HepG2 (cell line): Measurements from ENCODE around the gene GRPEL2. TPM values are rescaled to one million over a fixed set of nuclear protein-coding genes. Genes with fewer than 3 reads are reported as not detected.

ENCODE experiments used
- DR1 ChIP-seq: sonication (generic); formaldehyde crosslinking; IDR thresholded peaks from 2 replicates; pipeline ENCODE4 v1.8.0; 2021; ENCODE audit warnings: mild to moderate bottlenecking, missing genetic modification reagents, inconsistent platforms
- ETV5 ChIP-seq: IDR thresholded peaks from 2 replicates; pipeline ENCODE4 v1.6.1; 2018; ENCODE audit warnings: missing biosample characterization, missing genetic modification reagents, inconsistent platforms, borderline replicate concordance
- HNRNPUL1 ChIP-seq: fragments of 200-400 bp; formaldehyde crosslinking; IDR thresholded peaks from 2 replicates; pipeline ENCODE4 v1.6.1; 2017; ENCODE audit warnings: low read depth, mild to moderate bottlenecking, low read length, moderate library complexity
- KDM2A ChIP-seq: sonication (generic); formaldehyde crosslinking; IDR thresholded peaks from 2 replicates; pipeline ENCODE4 v1.4.0; 2020; ENCODE audit warnings: low read depth, missing genetic modification reagents, borderline replicate concordance
- KLF13 ChIP-seq: sonication (generic); formaldehyde crosslinking; IDR thresholded peaks from 2 replicates; pipeline ENCODE4 v1.4.0; 2020; ENCODE audit warnings: mild to moderate bottlenecking, missing genetic modification reagents
- KLF6 ChIP-seq: IDR thresholded peaks from 2 replicates; pipeline ENCODE4 v1.8.0; 2016; ENCODE audit warnings: missing biosample characterization, missing genetic modification reagents
- MBNL3 ChIP-seq: fragments of 250-450 bp; sonication (Bioruptor Pico); conservative IDR thresholded peaks from 2 replicates; pipeline ENCODE4 v1.8.0; 2022; ENCODE audit warnings: mild to moderate bottlenecking, inconsistent platforms
- MEF2D ChIP-seq: sonication (generic); formaldehyde crosslinking; IDR thresholded peaks from 2 replicates; pipeline ENCODE4 v1.5.1; 2020; ENCODE audit warnings: mild to moderate bottlenecking, missing genetic modification reagents
- PAX8 ChIP-seq: sonication (generic); formaldehyde crosslinking; IDR thresholded peaks from 2 replicates; pipeline ENCODE4 v1.8.0; 2022; ENCODE audit warnings: mild to moderate bottlenecking, missing genetic modification reagents, borderline replicate concordance
- PHF20 ChIP-seq: sonication (generic); formaldehyde crosslinking; IDR thresholded peaks from 2 replicates; pipeline ENCODE4 v1.5.0; 2020; ENCODE audit warnings: mild to moderate bottlenecking, missing genetic modification reagents
- RARA ChIP-seq: IDR thresholded peaks from 2 replicates; pipeline ENCODE4 v1.6.1; 2016; ENCODE audit warnings: missing genetic modification reagents, missing compliant biosample characterization
- SALL1 ChIP-seq: sonication (generic); formaldehyde crosslinking; IDR thresholded peaks from 2 replicates; pipeline ENCODE4 v1.8.0; 2022; ENCODE audit warnings: mild to moderate bottlenecking, missing genetic modification reagents
- ZBTB42 ChIP-seq: sonication (generic); formaldehyde crosslinking; IDR thresholded peaks from 2 replicates; pipeline ENCODE4 v1.5.0; 2020; ENCODE audit warnings: mild to moderate bottlenecking, missing genetic modification reagents
- ZBTB7B ChIP-seq: sonication (generic); formaldehyde crosslinking; IDR thresholded peaks from 2 replicates; pipeline ENCODE4 v1.4.0; 2020; ENCODE audit warnings: missing genetic modification reagents
- ZNF121 ChIP-seq: sonication (generic); formaldehyde crosslinking; IDR thresholded peaks from 2 replicates; pipeline ENCODE4 v1.5.0; 2020; ENCODE audit warnings: mild to moderate bottlenecking, missing genetic modification reagents
- ZNF264 ChIP-seq: sonication (generic); formaldehyde crosslinking; IDR thresholded peaks from 2 replicates; pipeline ENCODE4 v1.4.0; 2020; ENCODE audit warnings: missing genetic modification reagents
- ZNF292 ChIP-seq: sonication (generic); formaldehyde crosslinking; IDR thresholded peaks from 2 replicates; pipeline ENCODE4 v1.8.1; 2022; ENCODE audit warnings: mild to moderate bottlenecking, low read depth, missing genetic modification reagents, borderline replicate concordance
- ZNF337 ChIP-seq: sonication (generic); formaldehyde crosslinking; IDR thresholded peaks from 2 replicates; pipeline ENCODE4 v1.5.1; 2020; ENCODE audit warnings: missing genetic modification reagents, low read depth, mild to moderate bottlenecking, borderline replicate concordance
- ZNF709 ChIP-seq: sonication (generic); formaldehyde crosslinking; IDR thresholded peaks from 2 replicates; pipeline ENCODE4 v1.5.0; 2020; ENCODE audit warnings: mild to moderate bottlenecking, missing genetic modification reagents
- ZNF720 ChIP-seq: sonication (generic); formaldehyde crosslinking; IDR thresholded peaks from 2 replicates; pipeline ENCODE4 v1.4.0; 2020; ENCODE audit warnings: missing genetic modification reagents
- ZNF773 ChIP-seq: sonication (generic); formaldehyde crosslinking; IDR thresholded peaks from 2 replicates; pipeline ENCODE4 v1.4.0; 2020; ENCODE audit warnings: missing genetic modification reagents, borderline replicate concordance
- polyA plus RNA-seq, 8 experiments: library from polyadenylated mRNA; depleted of rRNA in 3 of 8; stranded (reverse) in 7 of 8; unstranded in 1 of 8; fragments of >200 nt; fragmentation: Illumina TruSeq in 4 of 8; extraction: Trizol in 4 of 8; gene quantifications; 2 replicates each; pipeline versions ENCODE4 v1.2.1 to v1.2.3, GENCODE V29; 2011 to 2016; ENCODE audit warnings: low read depth in 4 of 8, missing spikeins in 1 of 8, mixed read lengths in 1 of 8; ENCODE audit not compliant: insufficient read depth in 1 of 8
- total RNA-seq, 5 experiments: library from RNA; depleted of rRNA; stranded (reverse); fragments of >200 nt; fragmentation: Illumina TruSeq; extraction: Trizol; gene quantifications; 2 replicates each; pipeline ENCODE4 v1.2.3, GENCODE V29; 2016; ENCODE audit warnings: low read depth in 1 of 5
- TF ChIP-seq, protein P1 (sequence below): sonication (generic); formaldehyde crosslinking; conservative IDR thresholded peaks from 2 replicates; pipeline ENCODE4 v1.4.0; 2020; ENCODE audit warnings: missing genetic modification reagents
- TF ChIP-seq, protein P2 (sequence below): sonication (generic); formaldehyde crosslinking; IDR thresholded peaks from 2 replicates; pipeline ENCODE4 v1.4.0; 2020; ENCODE audit warnings: missing genetic modification reagents
- TF ChIP-seq, protein P3 (sequence below): IDR thresholded peaks from 2 replicates; pipeline ENCODE4 v1.6.1; 2016; ENCODE audit warnings: low read depth, control low read depth
- TF ChIP-seq, protein P4 (sequence below): sonication (generic); formaldehyde crosslinking; IDR thresholded peaks from 2 replicates; pipeline ENCODE4 v1.4.0; 2020; ENCODE audit warnings: missing genetic modification reagents, borderline replicate concordance

The GRPEL2 gene
- total and polyA plus RNA-seq, 2 of the 13 experiments (the other 11 are each of a cell fraction or from before 2014, with no cell fraction given), result 13.1 to 16.6 TPM

DNA sequence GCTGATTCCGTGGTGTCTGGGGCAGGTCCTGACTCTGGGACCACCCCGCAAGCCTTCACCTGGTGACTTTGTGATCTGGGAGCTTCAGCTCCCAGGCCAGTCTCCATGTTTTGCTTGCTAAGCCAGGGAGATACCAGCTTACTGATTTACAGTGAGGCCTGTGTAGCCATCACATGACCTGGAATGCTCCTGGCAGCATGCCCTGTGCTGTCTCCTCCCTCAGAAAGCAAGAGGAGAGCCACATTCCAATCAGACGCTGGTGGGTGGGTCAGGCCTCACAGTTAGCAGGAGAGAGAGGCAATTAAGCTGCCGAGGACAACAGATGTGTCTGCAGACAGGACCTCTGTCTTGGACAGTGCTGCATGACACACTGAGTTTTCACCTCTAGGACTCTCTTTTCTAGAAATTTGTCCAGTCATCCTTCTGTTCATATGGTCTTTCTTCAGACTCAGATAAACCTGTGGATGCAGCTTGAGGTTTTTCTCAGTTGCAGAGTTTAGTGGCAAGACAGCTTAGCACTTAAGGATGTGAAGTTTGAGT lies 24.4 kb upstream of the GRPEL2 start (continued):
- TF ChIP-seq SALL1 (peak; percentile 76), MEF2D (CRISPR knock-in tag) (no peak), ETV5 (CRISPR knock-in tag) (no peak; the same call in 1 of the 2 replicates), PHF20 (peak; percentile 58; the same call in 1 of the 2 replicates), PAX8 (no peak), KDM2A (0 out of 2 replicates have a peak, but pooled peaks have one; percentile 36), KLF6 (no peak), MBNL3 (CRISPR knock-in tag) (no peak), ZNF292 (peak; percentile 97; the same call in 1 of the 2 replicates), ZNF720 (CRISPR knock-in tag) (no peak), ZNF773 (CRISPR knock-in tag) (no peak), ZNF337 (CRISPR knock-in tag) (no peak), ZNF121 (0 out of 2 replicates have a peak, but pooled peaks have one; percentile 14), ZBTB7B (CRISPR knock-in tag) (no peak), ZBTB42 (no peak), HNRNPUL1 (no peak), ZNF264 (no peak), DR1 (CRISPR knock-in tag) (peak; percentile 46; the same call in 1 of the 2 replicates), ZNF709 (no peak), RARA (CRISPR knock-in tag) (no peak), KLF13 (CRISPR knock-in tag) (no peak)
- TF ChIP-seq, protein P1, sequence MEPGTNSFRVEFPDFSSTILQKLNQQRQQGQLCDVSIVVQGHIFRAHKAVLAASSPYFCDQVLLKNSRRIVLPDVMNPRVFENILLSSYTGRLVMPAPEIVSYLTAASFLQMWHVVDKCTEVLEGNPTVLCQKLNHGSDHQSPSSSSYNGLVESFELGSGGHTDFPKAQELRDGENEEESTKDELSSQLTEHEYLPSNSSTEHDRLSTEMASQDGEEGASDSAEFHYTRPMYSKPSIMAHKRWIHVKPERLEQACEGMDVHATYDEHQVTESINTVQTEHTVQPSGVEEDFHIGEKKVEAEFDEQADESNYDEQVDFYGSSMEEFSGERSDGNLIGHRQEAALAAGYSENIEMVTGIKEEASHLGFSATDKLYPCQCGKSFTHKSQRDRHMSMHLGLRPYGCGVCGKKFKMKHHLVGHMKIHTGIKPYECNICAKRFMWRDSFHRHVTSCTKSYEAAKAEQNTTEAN, result no peak
- TF ChIP-seq, protein P2, sequence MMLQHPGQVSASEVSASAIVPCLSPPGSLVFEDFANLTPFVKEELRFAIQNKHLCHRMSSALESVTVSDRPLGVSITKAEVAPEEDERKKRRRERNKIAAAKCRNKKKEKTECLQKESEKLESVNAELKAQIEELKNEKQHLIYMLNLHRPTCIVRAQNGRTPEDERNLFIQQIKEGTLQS, result 0 out of 2 replicates have a peak, but pooled peaks have one; percentile 7
- TF ChIP-seq, protein P3, sequence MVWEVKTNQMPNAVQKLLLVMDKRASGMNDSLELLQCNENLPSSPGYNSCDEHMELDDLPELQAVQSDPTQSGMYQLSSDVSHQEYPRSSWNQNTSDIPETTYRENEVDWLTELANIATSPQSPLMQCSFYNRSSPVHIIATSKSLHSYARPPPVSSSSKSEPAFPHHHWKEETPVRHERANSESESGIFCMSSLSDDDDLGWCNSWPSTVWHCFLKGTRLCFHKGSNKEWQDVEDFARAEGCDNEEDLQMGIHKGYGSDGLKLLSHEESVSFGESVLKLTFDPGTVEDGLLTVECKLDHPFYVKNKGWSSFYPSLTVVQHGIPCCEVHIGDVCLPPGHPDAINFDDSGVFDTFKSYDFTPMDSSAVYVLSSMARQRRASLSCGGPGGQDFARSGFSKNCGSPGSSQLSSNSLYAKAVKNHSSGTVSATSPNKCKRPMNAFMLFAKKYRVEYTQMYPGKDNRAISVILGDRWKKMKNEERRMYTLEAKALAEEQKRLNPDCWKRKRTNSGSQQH (CRISPR knock-in tag), result peak; percentile 61; the same call in 1 of the 2 replicates
- TF ChIP-seq, protein P4, sequence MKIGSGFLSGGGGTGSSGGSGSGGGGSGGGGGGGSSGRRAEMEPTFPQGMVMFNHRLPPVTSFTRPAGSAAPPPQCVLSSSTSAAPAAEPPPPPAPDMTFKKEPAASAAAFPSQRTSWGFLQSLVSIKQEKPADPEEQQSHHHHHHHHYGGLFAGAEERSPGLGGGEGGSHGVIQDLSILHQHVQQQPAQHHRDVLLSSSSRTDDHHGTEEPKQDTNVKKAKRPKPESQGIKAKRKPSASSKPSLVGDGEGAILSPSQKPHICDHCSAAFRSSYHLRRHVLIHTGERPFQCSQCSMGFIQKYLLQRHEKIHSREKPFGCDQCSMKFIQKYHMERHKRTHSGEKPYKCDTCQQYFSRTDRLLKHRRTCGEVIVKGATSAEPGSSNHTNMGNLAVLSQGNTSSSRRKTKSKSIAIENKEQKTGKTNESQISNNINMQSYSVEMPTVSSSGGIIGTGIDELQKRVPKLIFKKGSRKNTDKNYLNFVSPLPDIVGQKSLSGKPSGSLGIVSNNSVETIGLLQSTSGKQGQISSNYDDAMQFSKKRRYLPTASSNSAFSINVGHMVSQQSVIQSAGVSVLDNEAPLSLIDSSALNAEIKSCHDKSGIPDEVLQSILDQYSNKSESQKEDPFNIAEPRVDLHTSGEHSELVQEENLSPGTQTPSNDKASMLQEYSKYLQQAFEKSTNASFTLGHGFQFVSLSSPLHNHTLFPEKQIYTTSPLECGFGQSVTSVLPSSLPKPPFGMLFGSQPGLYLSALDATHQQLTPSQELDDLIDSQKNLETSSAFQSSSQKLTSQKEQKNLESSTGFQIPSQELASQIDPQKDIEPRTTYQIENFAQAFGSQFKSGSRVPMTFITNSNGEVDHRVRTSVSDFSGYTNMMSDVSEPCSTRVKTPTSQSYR, result no peak
